CD14-positive monocyte (primary cell): Measurements from ENCODE around the gene ANXA11. TPM values are rescaled to one million over a fixed set of nuclear protein-coding genes. Genes with fewer than 3 reads are reported as not detected.
A peak's percentile ranks its signal among the peaks of the same experiment; 100 is the strongest.

ENCODE experiments used
- DNase-seq, 3 donors: peaks; one replicate each; pipeline ENCODE4 v3.0.0-alpha.2; 2011 to 2022
- H2AFZ ChIP-seq: 2 replicates; pipeline ENCODE4 v1.6.0; 2012; ENCODE audit warnings: mild to moderate bottlenecking, low read depth, low read length, inconsistent platforms; ENCODE audit not compliant: insufficient read depth, poor library complexity, severe bottlenecking
- H3K27ac ChIP-seq, 2 donors: 1 replicate in 1 of 2; 2 replicates in 1 of 2; pipeline ENCODE4 v1.5.1; 2012 to 2013; ENCODE audit warnings: low read length in 2 of 2, control low read depth in 1 of 2, inconsistent platforms in 1 of 2, low read depth in 1 of 2, mild to moderate bottlenecking in 1 of 2
- H3K27me3 ChIP-seq, 2 donors: one replicate each; pipeline versions ENCODE4 v1.6.0 to v1.6.1; 2011 to 2013; ENCODE audit warnings: low read length in 2 of 2; ENCODE audit not compliant: control insufficient read depth in 2 of 2, insufficient read depth in 2 of 2
- H3K36me3 ChIP-seq, 2 donors: replicated peaks in 1 of 2; 1 replicate in 1 of 2; 2 replicates in 1 of 2; pipeline versions ENCODE4 v1.5.1 to v1.6.1; 2012 to 2013; ENCODE audit warnings: low read length in 2 of 2, control low read depth in 1 of 2, inconsistent platforms in 1 of 2, mild to moderate bottlenecking in 1 of 2; ENCODE audit not compliant: insufficient read depth in 2 of 2, control insufficient read depth in 1 of 2
- H3K4me1 ChIP-seq, 2 donors: 1 replicate in 1 of 2; 2 replicates in 1 of 2; pipeline versions ENCODE4 v1.5.1 to v1.6.1; 2012 to 2013; ENCODE audit warnings: low read length in 2 of 2, control low read depth in 1 of 2, inconsistent platforms in 1 of 2, mild to moderate bottlenecking in 1 of 2, moderate library complexity in 1 of 2; ENCODE audit not compliant: insufficient read depth in 2 of 2, control insufficient read depth in 1 of 2
- H3K4me2 ChIP-seq: replicated peaks from 2 replicates; pipeline ENCODE3; 2012; ENCODE audit warnings: low read length, moderate library complexity, mild to moderate bottlenecking; ENCODE audit not compliant: poor library complexity, severe bottlenecking; ENCODE audit errors: extremely low read depth
- H3K4me3 ChIP-seq, 3 experiments: fragments of 200-600 bp in 1 of 3; sonication (generic) in 1 of 3; replicated peaks in 1 of 3; 1 replicate in 2 of 3; 2 replicates in 1 of 3; pipeline ENCODE4 v1.5.1; 2011 to 2013; ENCODE audit warnings: low read length in 3 of 3, mild to moderate bottlenecking in 3 of 3, control low read depth in 2 of 3, low read depth in 2 of 3, inconsistent platforms in 1 of 3, moderate library complexity in 1 of 3
- H3K79me2 ChIP-seq: 2 replicates; pipeline ENCODE4 v1.6.0; 2012; ENCODE audit warnings: mild to moderate bottlenecking, control low read depth, inconsistent platforms, low read length, moderate library complexity; ENCODE audit not compliant: insufficient read depth
- H3K9ac ChIP-seq: 2 replicates; pipeline ENCODE4 v1.6.0; 2017; ENCODE audit warnings: low read length, mild to moderate bottlenecking; ENCODE audit not compliant: insufficient read depth, poor library complexity, severe bottlenecking
- H3K9me3 ChIP-seq, 2 donors: replicated peaks in 1 of 2; 1 replicate in 1 of 2; 2 replicates in 1 of 2; pipeline versions ENCODE4 v1.5.1 to v1.6.1; 2012 to 2013; ENCODE audit warnings: low read length in 2 of 2, control low read depth in 1 of 2; ENCODE audit not compliant: control insufficient read depth in 1 of 2, insufficient read depth in 1 of 2
- H4K20me1 ChIP-seq: 2 replicates; pipeline ENCODE4 v1.6.0; 2012; ENCODE audit warnings: mild to moderate bottlenecking, low read length, control low read depth, moderate library complexity; ENCODE audit not compliant: insufficient read depth
- H3K27ac Mint-ChIP-seq, 7 donors: one replicate each; pipeline ENCODE4 v1.8.0; 2020; ENCODE audit warnings: mild to moderate bottlenecking in 7 of 7, mixed read lengths in 7 of 7, moderate library complexity in 6 of 7, inconsistent platforms in 2 of 7
- H3K27me3 Mint-ChIP-seq, 3 donors: one replicate each; pipeline ENCODE4 v1.8.0; 2021 to 2022; ENCODE audit warnings: low read depth in 3 of 3, mild to moderate bottlenecking in 3 of 3, mixed read lengths in 3 of 3, moderate library complexity in 3 of 3, inconsistent platforms in 1 of 3
- H3K36me3 Mint-ChIP-seq, 2 donors: one replicate each; pipeline ENCODE4 v1.8.0; 2020; ENCODE audit warnings: mixed read lengths in 2 of 2, inconsistent platforms in 1 of 2, mild to moderate bottlenecking in 1 of 2
- H3K4me1 Mint-ChIP-seq: one replicate; pipeline ENCODE4 v1.8.0; 2020; ENCODE audit warnings: mild to moderate bottlenecking, mixed read lengths
- H3K4me3 Mint-ChIP-seq, 2 donors: one replicate each; pipeline ENCODE4 v1.8.0; 2020; ENCODE audit warnings: mild to moderate bottlenecking in 2 of 2, mixed read lengths in 2 of 2, moderate library complexity in 1 of 2
- H3K9me3 Mint-ChIP-seq, 7 donors: one replicate each; pipeline ENCODE4 v1.8.0; 2020 to 2022; ENCODE audit warnings: mixed read lengths in 7 of 7, mild to moderate bottlenecking in 6 of 7, moderate library complexity in 6 of 7, inconsistent platforms in 2 of 7
- CTCF ChIP-seq: fragments of 200-600 bp; IDR thresholded peaks from one replicate; pipeline ENCODE4 v1.8.0; 2022; ENCODE audit warnings: antibody characterized with exemption, mild to moderate bottlenecking
- WGBS: methylation state at CpG from one replicate; pipeline ENCODE4 v1.1.5; 2013; ENCODE audit warnings: missing lambda C conversion rate; ENCODE audit not compliant: insufficient coverage; 5-methylcytosine and 5-hydroxymethylcytosine counted together
- intact Hi-C, 2 donors: fragments of 100-400 bp; cut with micrococcal nuclease; formaldehyde crosslinking; loops; one replicate each; pipeline versions ENCODE4 v1.15.0 to v1.15.1; 2023
- polyA plus RNA-seq, 3 donors: library from polyadenylated mRNA; depleted of rRNA in 1 of 3; unstranded in 2 of 3; stranded (reverse) in 1 of 3; fragments of 300-500 nt in 2 of 3; fragments of >200 nt in 1 of 3; fragmentation: Illumina TruSeq in 2 of 3; gene quantifications; 1 replicate in 2 of 3; 2 replicates in 1 of 3; pipeline ENCODE4 v1.2.3, GENCODE V29; 2012 to 2021

Gene ANXA11
- polyA plus RNA-seq, 3 donors: 95.6 to 174 (median 134) TPM

- Mint-ChIP-seq H3K4me1 (peaks cover 21% of the 10 kb centered on the region), H3K27ac (no peak overlapping the region), H3K4me3 (peak overlapping the region; percentile 45 to 79), H3K9me3 (peaks cover 0 to 2% (median 0%) of the 10 kb centered on the region in 7 donors), H3K36me3 (peaks cover 17 to 20% of the 10 kb centered on the region in 2 donors), H3K27me3 (peaks cover 12 to 23% (median 12%) of the 10 kb centered on the region in 3 donors)
- H3K36me3 ChIP-seq: peaks cover 0 to 8% of the 10 kb centered on the region in 2 donors
- no peak for TF ChIP-seq CTCF
- H3K27ac ChIP-seq: no peak overlapping the region
- peaks cover 0 to 5% of the 10 kb centered on the region in 2 donors for H3K27me3 ChIP-seq
- H3K4me1 ChIP-seq: peaks cover 12 to 14% of the 10 kb centered on the region in 2 donors
- H3K9ac ChIP-seq: no peak overlapping the region
- H2AFZ ChIP-seq: no peak overlapping the region
- DNase-seq: no peak
- peaks cover 3% of the 10 kb centered on the region for H4K20me1 ChIP-seq
- no peaks in the 10 kb centered on the region for H3K9me3 ChIP-seq
- H3K4me2 ChIP-seq: no peak overlapping the region
- H3K79me2 ChIP-seq: no peaks in the 10 kb centered on the region
- intact Hi-C loops: loop anchor here (2.0 to 5.0 kb wide), 3 partner anchors 63 to 78 kb away; partner anchors contain the start of gene ANXA11 (in 1 of the 2)
- WGBS: 0% methylated on average over 7 of the region's 12 CpGs
- no peak overlapping the region for H3K4me3 ChIP-seq
Observed at GRCh38 chr10:80144696-80145131, 60.6 kb downstream of the ANXA11 start.

GRCh38 chr10:80144067-80144695 lies 61.2 kb downstream of the ANXA11 start:
- no peak for DNase-seq
- no peak overlapping the region for H3K9ac ChIP-seq
- peaks cover 0 to 8% of the 10 kb centered on the region in 2 donors for H3K36me3 ChIP-seq
- H3K4me3 Mint-ChIP-seq: peak overlapping the region in 1 of 2 donors; percentile 79
- H3K4me1 ChIP-seq: peaks cover 12 to 14% of the 10 kb centered on the region in 2 donors
- H3K27ac Mint-ChIP-seq: no peak overlapping the region
- no peak overlapping the region for H3K27ac ChIP-seq
- intact Hi-C loops: loop anchor here (2.0 to 5.0 kb wide), 2 partner anchors 77 to 78 kb away; no protein-coding TSS in a partner anchor
- H3K9me3 ChIP-seq: no peaks in the 10 kb centered on the region
- no peak overlapping the region for H2AFZ ChIP-seq
- peak overlapping the region; percentile 37 for H3K4me2 ChIP-seq
- H3K9me3 Mint-ChIP-seq: peaks cover 0 to 2% (median 0%) of the 10 kb centered on the region in 7 donors
- TF ChIP-seq CTCF: peak; percentile 61
- peaks cover 3% of the 10 kb centered on the region for H4K20me1 ChIP-seq
- peaks cover 12 to 23% (median 12%) of the 10 kb centered on the region in 3 donors for H3K27me3 Mint-ChIP-seq
- peaks cover 21% of the 10 kb centered on the region for H3K4me1 Mint-ChIP-seq
- 7% methylated on average over 11 of the region's 28 CpGs for WGBS
- H3K79me2 ChIP-seq: no peaks in the 10 kb centered on the region
- no peak overlapping the region for H3K4me3 ChIP-seq
- peaks cover 12 to 14% of the 10 kb centered on the region in 2 donors for H3K36me3 Mint-ChIP-seq
- peaks cover 0 to 5% of the 10 kb centered on the region in 2 donors for H3K27me3 ChIP-seq
